NCI-H345 treated with DMSO at 0.1 percent for 48 hours (cell line): ENCODE results near the gene LRRK2.

ENCODE experiments used
- DNase-seq: peaks from one replicate; lab custom pipeline; 2025; ENCODE audit not compliant: unreplicated experiment; lab: John Stamatoyannopoulos, UW

LRRK2 gene

DNA sequence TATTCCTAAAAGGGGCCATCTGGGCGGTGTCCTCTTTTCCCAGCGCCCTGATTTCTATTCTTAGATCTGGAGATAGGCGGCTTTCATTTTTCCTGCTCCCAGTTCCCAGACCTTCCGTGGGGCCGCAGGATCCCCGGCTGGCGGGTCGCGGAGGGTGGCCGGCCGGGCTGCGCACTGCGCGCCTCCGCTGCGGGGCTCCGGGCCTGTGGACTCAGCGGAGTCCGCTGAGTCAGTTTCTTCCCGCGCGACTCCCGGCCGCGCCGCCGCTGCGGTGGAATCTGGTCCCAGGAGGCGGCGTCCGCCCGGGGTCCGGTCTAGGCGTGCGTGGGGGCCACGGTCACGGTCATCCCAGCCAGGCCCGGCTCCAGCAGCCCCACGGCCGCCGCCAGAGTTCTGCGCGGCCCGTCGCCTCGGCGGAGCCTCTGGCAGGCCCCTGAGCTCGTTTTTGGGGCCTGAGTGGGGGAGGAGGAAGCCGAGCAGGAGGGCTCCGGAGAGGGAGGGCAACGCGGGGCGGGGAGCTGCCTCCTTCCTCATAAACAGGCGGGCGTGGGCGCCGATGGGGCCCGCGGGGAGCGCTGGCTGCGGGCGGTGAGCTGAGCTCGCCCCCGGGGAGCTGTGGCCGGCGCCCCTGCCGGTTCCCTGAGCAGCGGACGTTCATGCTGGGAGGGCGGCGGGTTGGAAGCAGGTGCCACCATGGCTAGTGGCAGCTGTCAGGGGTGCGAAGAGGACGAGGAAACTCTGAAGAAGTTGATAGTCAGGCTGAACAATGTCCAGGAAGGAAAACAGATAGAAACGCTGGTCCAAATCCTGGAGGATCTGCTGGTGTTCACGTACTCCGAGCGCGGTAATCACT, at the start of gene LRRK2:
Gene LRRK2 (plus strand): TSS at position 559 of the 853 bp plus-strand sequence. CDS start 135 bp downstream, at position 694.
- peak; percentile 7 for DNase-seq

DNA sequence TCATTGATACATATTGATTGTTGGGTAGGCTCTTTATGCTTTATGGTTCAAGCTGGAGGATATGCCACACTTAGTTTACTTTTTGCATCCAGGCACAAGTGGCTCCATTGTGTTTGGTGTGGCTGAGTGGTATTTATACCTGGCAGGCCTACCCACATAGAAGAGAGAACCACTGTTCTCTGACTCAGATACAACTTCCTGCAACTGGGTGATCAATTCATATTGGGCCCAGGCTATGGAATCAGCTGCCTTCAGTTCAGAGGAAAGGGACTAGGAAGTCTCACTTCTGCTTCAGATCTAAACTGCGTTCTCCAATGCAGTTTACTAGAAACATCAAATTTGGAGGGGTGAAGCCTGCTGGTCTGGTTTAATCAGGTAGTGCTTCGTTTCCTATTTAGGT, 49.8 kb upstream of the LRRK2 start:
- no peak for DNase-seq

GRCh38 chr12:40175489-40175888, 49.3 kb upstream of the LRRK2 start:
- DNase-seq = no peak

- no peak for DNase-seq
Measured at GRCh38 chr12:40178701-40179100, 46.1 kb upstream of the LRRK2 start.

- DNase-seq = no peak
Measured at GRCh38 chr12:40181490-40181889, 43.3 kb upstream of the LRRK2 start.

- DNase-seq = no peak
Measured at GRCh38 chr12:40183715-40184114, 41.1 kb upstream of the LRRK2 start.

DNA sequence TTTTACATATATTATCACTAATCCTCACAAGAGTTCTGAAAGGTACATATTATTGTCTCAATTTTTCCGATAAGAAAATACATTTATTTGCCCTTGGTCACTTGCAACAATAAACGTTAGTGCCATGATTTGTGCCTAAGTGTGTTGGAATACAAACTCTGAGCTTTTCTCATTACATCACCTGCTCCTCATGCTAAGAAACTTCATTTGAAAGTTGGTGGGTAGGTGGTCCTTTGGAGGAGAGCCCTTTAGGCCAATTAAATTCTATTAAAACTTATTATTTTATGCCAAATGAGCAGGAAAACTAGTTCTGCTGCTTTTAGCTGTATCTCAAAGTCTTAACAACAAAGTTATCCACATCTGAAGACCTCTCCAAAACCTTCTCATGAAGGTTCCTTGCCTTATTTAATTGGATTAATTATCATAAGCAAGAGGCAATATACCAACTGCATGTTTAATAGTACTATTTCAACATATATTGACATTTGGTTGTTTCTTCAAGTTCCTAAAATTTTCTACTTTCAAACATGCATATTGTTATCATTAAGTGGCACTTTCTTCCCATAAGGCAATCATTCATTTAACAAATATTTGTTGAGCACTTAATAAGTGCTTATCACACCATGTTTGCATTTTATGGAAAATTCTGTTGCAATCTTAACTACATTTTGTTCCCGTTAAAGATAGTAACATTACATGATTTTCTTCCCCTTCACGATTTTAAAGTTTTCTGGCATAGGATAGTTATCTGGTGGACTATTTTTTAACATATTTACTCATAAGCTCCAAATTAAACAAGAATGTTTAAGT, 40.1 kb upstream of the LRRK2 start:
- no peak for DNase-seq

DNA sequence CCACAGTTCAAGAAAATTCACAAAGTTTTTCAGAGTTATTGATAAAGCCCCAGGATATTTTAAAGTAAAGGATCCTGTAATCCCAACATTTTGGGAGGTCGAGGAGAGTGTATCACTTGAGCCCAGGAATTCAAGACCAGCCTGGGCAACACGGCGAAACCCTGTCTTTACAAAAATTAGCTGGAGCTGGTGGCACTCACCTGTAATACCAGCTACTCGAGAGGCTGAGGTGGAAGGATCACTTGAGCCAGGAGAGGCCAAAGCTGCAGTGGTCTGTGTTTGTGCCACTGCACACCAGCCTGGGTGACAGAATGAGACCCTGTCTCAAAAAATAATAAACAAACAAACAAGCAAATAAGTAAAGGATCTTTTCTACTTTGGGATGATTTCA, 39.5 kb upstream of the LRRK2 start:
- DNase-seq = no peak

- no peak for DNase-seq
Measured at GRCh38 chr12:40188558-40189320, 36.1 kb upstream of the LRRK2 start.

DNA sequence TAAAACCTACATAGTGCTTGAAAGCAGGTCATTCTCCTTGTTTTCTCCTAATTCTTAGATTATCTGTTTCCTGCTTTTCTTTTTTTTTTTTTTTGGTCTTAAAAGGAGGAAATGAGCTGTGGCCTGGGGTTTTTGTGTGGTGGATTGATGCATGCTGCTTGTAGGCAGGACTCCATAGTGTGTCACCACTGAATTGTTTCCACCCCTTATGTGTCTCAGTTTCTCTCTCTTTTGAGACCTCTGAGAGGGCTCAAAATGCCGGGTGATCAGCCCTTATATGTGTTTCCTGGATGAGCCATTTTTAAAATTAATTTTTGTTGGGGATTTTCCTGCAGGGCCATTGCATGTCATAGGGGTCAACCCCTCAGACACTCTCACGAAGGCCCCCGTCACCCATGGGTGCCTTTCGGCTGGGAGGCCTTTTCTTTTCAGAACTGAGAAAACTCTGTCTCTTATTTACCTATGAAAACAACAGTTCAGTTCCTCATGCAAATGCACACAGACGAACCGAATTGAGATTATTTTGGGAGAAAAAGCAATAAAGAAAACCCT, 32.0 kb upstream of the LRRK2 start:
- DNase-seq = no peak

DNA sequence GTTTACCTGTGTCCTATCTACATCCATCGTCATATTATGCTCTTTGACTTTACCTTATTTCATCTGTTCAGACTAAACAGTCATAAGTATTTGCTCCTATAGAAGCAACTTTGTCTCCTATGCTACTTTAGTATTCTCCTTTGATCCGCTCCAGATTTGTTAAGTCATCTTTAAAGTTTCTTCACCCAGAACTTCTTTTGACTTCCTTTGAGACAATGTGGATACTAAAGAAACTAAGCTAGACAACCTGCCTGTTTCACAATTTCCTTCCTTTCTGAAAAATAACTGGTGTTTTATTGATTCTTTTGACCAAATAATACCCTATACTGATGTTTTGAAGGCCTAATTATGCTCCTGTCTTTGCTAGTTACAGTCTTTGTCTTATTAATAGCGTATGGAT, 30.0 kb upstream of the LRRK2 start:
- DNase-seq = no peak

DNA sequence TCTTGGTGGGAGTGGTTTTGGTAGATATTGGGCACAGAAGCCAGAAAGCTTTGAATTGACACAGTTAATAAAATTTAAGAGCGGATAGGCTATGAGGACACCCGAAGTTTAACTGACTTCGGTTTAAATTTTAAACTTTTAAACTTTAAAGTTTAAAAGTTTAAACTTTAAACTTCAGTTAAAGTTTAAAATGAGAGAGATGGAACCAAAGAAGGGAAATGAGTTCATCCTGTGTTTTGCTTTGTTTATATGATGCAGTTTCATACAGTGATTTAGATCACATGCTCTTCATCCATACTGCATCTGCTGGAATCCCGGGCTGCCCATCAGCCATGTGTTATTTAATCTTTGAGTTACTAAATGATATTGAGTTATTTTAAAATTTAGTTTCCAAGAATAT, 27.2 kb upstream of the LRRK2 start:
- no peak for DNase-seq

DNA sequence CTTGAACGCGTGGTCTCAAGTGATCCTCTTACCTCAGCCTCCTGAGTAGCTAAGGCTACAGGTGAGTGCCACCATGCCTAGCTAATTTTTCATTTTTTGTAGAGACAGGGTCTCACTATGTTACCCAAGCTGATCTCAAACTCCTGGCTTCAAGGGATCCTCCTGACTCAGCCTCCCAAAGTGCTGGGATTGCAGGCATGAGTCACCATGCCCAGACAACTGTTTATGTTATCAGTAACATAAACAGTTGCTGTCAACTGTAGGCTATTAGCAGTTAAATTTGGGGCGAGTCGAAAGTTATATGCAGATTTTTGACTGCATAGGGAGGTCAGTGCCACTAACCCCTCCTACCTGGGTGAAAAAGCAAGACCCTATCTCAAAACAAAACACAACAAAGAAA, 26.2 kb upstream of the LRRK2 start:
- no peak for DNase-seq

GRCh38 chr12:40202095-40203059, 22.4 kb upstream of the LRRK2 start:
- no peak for DNase-seq

DNA sequence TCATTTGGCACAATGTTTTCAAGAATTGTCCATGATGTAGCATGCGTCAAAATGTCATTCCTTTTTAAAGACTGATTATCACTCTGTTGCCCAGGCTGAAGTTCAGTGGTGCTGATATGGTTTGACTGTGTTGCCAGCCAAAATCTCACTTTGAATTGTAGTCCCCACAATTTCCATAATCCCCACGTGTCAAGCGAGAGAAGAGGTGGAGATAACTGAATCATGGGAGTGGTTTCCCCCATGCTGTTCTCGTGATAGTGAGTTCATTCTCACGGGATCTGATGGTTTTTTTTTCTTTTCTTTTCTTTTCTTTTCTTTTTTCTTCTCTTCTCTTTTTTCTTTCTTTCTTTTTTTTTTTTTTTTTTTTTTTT, 21.8 kb upstream of the LRRK2 start:
- DNase-seq = no peak

DNA sequence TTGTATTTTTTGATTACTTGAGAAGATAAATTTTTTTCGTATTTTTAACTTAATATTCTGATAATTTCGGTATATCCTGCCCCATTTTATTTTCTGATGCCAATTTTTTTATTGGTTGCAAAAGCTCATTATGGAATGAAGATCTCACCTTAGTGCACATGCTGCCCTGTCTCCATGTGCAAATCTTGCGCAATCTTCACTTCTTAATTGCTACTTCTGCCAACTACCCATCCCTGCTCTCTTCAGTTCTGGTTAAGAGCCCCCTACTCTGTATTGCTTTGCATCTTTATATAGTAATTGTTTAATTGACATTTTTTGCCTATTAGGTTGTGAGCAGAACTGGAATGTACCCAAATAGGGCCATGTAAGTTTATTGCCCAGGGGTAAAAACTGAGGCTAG, 20.5 kb upstream of the LRRK2 start:
- no peak for DNase-seq

DNA sequence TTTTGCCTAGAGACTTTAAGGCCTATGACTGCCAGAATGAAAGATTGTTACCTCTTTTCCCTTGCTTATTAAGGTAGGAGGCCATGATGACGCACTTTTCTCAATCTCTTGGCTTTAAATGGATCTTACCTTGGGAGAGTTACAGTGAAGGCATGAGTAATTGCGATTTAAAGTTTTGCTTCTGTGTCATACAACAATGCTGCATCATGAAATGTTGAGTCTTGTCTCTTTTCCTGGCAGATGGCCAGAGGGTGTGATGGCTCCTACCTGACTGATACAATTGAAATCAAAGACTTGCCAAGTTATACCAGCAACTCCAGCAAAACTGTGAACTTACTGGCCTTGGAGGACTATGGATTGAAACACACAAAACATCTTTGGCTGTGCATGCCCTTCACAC, 17.2 kb upstream of the LRRK2 start:
- no peak for DNase-seq

GRCh38 chr12:40208707-40209446, 15.9 kb upstream of the LRRK2 start:
- DNase-seq = no peak

DNA sequence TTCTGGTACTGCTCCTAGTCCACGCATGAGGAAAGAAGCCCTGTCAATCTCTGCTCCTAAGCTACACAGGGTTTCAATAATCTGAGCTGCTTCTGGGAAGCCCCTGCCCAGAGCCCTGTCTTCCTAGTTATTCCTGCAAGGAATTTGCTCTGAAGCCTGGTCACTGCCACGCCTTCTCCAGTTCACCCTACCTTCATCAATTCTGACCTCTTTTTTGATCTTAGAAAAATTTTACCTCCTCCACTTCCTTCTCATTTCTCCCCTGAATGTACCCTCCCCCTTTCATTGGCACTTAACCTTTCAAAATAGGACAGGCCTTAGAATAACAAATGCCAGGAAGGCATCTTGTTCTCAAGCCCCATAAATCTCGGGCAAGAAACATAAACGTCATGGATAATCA, 14.9 kb upstream of the LRRK2 start:
- no peak for DNase-seq
